GM19397 (cell line): Measurements from ENCODE around the gene TMPRSS13.
A peak's percentile ranks its signal among the peaks of the same experiment; 100 is the strongest.
"Not testable (repeated sequence)": the region's sequence is repeated elsewhere in the genome, so short reads cannot be mapped to it uniquely, and the experiment has no call there.

Source experiments
- ATAC-seq: cut with Tn5 transposase; IDR thresholded peaks from one replicate; pipeline ENCODE4 v1.9.1; 2021; ENCODE audit warnings: mild to moderate bottlenecking, moderate library complexity; ENCODE audit not compliant: unreplicated experiment

The TMPRSS13 gene

GRCh38 chr11:117950993-117951961 lies 22.1 kb upstream of the TMPRSS13 start:
- ATAC-seq, result no peak

GRCh38 chr11:117950301-117950700 lies 21.1 kb upstream of the TMPRSS13 start:
- no peak for ATAC-seq

DNA sequence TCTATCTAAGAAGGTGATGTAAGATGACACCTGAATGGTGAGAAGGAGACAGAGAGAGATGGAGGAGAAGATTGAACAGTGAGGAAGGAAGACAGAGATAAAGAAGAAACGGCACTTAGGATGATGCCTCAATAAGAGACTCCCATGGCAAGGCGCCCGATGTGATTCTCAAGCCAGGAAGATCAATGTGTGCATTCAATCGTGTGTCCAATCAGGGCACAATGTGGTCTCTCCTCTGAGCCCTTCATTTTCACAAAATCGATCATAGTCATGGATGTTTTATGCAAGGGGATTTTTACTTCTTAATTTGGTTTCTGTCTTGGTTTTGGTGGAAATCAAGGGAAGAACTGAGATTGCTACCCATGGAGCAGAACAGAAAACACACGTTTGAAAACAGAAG lies 19.9 kb upstream of the TMPRSS13 start:
- no peak for ATAC-seq

DNA sequence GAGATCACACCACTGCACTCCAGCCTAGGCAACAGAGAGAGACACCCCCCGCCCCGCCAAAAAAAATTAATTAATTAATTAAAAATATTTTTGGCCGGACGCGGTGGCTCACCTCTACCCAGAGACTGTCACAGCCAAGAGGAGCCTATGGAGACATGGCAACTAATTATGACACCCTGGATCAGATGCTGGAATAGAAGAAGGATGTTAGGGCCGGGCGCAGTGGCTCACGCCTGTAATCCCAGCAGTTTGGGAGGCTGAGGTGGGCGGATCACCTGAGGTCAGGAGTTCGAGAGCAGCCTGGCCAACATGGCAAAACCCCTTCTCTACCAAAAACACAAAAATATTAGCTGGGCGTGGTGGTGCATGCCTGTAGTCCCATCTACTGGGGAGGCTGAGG lies 19.3 kb upstream of the TMPRSS13 start:
- not testable (repeated sequence) for ATAC-seq

- not testable (repeated sequence) for ATAC-seq
Measured at GRCh38 chr11:117947751-117948150, 18.5 kb upstream of the TMPRSS13 start.

DNA sequence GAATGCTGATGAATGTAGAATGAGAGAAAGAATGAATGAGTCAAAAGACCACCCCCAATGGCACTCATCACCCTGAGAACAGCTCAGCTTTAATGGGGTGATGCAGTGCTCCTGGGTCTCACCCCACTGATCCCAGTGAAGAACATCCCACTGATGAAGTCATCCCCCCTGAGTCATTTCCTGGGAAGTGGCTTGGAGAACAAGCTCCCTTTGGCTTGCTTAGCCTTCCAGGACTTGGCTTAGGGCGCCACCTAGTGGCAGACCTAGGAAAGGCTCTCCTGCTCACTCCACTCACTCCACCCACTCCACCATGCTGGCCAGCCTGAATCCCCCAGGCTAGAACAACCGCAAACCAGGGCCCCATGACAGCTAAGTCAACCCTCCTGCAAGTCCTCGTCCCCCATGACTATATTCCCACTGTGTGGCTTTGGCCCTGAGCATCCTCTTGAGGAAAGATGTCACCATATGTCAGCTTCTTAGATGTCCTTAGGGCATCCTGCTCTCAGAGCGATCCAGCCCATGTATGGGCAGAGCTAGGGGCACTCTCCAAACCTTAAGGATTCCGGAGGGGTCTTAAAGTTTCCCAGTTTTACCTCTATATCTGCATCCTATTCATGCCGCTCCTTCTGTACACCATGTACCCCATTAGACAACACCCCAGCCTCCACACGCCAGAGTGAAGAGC lies 17.8 kb upstream of the TMPRSS13 start:
- peak; percentile 52 for ATAC-seq

DNA sequence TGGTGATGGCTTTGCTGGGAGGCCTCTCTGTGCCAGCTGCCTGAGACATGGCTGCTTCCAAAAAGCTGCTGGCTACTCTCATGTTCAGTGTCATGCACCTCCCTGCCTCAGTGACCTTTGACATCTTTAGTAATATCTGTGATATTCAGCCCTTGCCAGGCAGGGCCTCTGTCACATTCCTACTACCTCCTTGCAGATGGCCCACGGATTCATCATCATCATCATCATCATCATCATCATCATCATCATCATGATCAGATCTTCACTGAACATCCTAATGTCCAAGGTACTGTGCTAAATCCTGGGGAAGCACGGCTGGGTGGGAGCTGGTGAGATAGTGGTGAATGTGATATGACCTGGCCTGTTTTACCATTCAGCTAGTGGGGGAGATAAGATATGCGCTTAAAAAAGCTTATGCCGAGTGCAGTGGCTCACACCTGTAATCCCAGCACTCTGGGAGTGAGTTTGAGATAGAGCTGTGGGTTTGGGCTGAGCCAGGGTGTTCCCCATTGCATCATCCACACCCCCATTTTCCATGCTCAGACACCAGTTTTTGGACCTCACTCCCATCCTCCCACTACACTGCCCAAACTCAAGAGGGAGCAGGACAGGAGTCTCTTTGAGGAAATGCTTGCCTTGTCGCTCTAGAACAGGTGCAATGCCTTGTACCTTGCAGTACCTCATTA lies 17.1 kb upstream of the TMPRSS13 start:
- ATAC-seq, result no peak

DNA sequence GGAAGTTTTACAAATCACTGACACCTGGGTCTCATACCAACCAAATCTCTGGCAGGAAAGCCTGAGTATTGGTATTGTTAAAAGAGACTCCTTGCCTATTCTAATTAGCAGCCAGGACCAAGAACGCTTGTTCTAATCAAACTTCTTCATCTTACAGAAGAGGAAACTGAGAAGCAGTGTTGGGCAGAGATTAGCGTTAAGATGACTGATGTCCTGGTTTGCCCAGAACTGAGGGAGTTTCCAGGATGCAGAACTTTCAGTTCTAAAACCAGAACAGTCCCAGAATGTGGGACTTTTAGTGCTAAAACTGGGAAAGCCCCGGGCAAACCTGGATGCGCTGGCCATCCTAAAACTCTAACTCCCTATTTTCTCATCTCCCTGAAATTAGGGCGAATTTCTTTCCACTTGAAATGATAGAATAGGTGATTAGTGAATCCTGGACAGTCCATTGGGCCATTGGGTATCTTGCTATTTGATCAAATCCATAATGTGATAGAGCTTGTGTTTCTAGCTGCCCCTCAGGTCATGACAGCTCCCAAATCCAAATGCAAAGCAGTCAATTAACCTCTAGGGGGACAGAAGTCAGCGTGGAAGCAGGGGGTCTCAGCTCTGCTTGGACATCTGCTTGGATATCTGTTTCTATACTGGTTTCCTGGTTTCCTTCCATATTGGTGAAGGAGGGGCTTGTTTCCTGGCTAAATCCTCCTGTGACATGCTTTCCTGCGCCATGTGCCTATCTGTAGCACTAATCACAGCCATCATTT lies 16.0 kb upstream of the TMPRSS13 start:
- ATAC-seq, result no peak

GRCh38 chr11:117944554-117944953 lies 15.4 kb upstream of the TMPRSS13 start:
- no peak for ATAC-seq

DNA sequence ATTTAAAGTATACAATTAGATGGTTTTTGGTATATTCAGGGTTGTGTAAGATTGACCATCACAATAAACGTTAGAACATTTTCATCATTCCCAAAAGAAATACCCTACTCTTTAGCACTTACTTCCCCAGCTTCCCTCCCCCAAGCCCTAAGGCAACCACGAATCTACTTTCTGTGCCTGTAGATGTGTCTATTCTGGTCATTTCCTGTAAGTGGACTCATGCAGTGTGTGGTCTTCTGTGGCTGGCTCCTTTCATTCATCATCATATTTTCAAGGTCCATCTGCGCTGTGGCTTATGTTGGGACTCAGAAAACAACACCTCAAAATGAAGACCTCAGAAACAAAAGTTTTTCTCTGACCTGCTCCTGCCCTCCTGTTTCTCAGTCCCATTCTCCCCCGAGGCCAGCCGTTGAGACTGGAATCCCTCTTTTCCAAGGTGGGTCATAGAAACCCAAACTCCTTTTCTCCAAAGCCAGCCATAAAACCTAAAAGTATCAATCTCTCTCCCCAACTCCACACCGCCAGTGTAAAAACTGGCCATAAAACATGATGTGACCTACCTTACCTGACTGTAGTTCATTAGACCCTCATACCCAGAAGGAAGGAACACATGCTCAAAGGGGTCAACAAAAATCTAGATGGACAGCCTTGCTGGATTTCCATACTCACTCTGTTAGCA lies 12.9 kb upstream of the TMPRSS13 start:
- no peak for ATAC-seq

DNA sequence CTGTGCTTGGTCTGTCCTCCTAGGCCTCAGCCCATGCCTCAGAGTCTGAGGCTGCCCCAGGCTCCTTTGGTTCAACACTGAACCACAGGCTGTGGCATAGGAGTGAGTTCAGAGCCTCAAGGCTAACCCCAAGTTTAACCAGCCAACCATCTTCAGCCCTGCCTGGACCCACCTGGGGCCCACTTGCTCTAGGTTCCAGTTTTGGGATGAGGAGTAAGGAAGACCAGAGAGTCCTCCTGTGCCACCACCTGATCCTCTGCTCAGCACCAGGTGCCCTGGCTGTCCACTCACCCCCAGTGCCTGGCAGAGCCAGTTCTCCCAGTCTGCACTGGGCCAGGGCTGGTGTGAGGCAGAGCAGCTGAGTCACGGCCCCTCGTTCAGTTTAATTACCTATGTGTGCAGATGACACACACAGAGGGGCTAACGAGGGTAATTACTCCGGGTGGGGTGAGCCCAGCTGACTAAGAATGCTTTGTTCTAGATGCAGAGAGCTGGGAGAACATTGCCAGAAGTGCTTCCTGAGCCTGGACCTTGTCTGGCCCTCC lies 12.0 kb upstream of the TMPRSS13 start:
- ATAC-seq, result no peak

DNA sequence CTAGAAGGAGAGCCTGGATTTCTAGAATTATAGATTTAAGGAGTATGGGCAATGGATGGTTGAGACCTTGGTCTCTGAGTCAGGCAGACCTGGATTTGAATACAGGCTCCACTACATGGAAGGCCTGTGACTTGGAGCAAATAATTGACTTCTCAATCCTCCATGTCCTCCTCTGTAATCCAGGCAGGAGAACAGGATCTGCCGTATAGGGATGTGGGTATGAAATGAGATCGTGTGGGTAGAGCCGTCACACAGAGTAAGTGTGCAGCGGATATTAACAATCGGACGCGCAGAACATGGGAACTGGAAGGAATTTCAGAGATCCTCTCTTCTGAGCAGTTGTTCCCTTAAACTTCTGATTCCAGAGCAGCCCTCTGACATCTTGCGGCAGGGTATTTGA lies 11.5 kb upstream of the TMPRSS13 start:
- no peak for ATAC-seq

GRCh38 chr11:117936973-117937372 lies 7.8 kb upstream of the TMPRSS13 start:
- ATAC-seq, result no peak

DNA sequence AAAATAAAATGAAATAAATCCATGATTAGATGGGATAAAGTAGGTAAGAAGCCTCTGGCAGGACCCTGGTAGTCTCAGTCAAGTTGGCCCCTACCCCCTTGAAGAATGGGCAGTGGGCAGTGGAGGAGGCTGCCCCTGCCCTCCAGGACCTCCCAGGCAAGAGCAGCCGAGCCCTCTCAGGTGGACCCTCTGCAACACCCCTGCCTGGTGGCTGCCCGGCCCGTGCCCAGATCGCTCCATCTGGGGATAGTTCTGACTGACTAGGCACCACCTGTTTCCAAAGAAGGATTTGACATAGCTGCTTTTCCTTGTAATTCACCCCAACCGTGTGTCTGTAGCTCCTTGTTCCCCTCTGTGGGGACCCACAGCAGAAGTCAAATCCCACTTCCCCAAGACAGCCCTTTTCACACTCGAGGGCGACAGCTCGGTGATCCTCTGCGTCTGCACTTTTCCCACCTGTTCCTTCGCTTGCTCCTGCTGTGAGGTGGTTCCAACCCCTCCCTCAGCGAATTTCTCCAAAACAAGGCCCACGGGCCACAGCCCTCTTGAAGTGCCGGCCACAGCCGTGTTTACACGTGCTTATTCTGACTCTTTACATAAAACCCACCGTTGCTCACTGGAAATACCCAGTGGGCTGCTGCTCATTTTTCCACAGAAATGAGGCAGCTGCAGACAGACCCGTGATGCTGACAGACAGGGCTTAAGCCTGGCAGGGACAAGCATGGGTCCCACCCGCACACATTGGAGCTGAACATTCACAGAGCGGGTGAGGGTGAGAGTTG lies 5.5 kb upstream of the TMPRSS13 start:
- no peak for ATAC-seq

DNA sequence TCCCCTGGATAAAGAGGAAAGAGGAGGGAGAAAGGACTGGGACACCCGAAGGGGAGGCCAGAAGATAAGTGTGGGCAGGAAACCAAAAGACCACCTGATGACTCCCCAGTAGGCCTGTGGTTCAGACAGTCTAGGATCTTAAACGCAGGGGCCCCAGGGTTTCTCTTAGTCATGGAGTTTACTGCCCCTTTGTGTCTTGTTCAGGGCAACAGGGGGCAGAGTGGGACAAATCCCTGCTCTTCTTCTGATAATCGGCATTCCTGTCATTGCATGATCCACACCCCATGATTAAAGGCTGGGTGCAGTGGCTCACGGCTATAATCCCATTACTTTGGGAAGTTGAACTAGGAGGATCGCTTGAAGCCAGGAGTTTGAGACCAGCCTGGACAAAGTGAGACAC lies 4.7 kb upstream of the TMPRSS13 start:
- ATAC-seq, result no peak

- no peak for ATAC-seq
Measured at GRCh38 chr11:117933475-117933874, 4.3 kb upstream of the TMPRSS13 start.

GRCh38 chr11:117932947-117933346 lies 3.7 kb upstream of the TMPRSS13 start:
- no peak for ATAC-seq

DNA sequence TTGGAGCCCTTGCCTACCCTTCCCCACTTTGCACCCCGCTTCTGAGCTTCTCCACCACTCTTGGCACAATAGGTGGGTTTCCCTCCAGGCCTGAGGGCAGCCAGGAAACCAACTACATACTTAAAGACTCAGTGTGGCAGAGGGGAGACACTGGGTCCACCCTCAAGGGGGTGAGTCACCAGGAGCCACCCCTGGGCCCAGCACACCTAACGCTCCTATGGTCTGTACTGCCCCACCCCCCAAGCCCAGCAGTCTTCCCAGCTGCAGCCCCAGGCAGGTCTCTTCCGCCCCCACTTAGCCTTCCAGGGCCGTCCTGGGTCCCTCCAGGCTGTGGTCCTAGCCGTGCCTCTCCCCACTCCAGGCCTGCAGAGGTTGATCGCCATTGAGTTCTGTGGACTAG lies 3.2 kb upstream of the TMPRSS13 start:
- ATAC-seq, result no peak

GRCh38 chr11:117931971-117932370 lies 2.8 kb upstream of the TMPRSS13 start:
- no peak for ATAC-seq
